Panc1 (cell line): ENCODE results near the gene TARP.

ENCODE experiments used
- ATAC-seq: fragments of 200-7000 bp; cut with Tn5 transposase; 2 replicates; pipeline ENCODE4 v1.9.1; 2020; ENCODE audit warnings: mild to moderate bottlenecking, moderate library complexity
- BruUV-seq: library from RNA; stranded (reverse); fragments of 400-500 nt; replicated peaks from 2 replicates; lab custom pipeline; 2021; lab: Mats Ljungman, UMichigan
- CTCF ChIA-PET: fragments of 300-600 bp; sonication (Branson Sonifier 250); formaldehyde crosslinking; loops from one replicate; lab custom pipeline; 2022; ENCODE audit warnings: antibody characterized with exemption; lab: Charles Lee
- POLR2A ChIA-PET: fragments of 300-600 bp; sonication (Branson Sonifier 250); formaldehyde crosslinking; loops from one replicate; lab custom pipeline; 2022; ENCODE audit warnings: antibody characterized with exemption; lab: Charles Lee
- DNase-seq: peaks from one replicate; pipeline ENCODE4 v3.0.0-alpha.2; 2010; ENCODE audit warnings: low read depth, low spot score
- H3K27ac ChIP-seq: 2 replicates; pipeline ENCODE4 v1.5.1; 2011; ENCODE audit warnings: mild to moderate bottlenecking, low read length, inconsistent platforms
- H3K27me3 ChIP-seq: fragments of 200-500 bp; sonication (Bioruptor generic); 2 replicates; pipeline ENCODE4 v1.6.0; 2014; ENCODE audit warnings: low read length, inconsistent platforms; ENCODE audit not compliant: control insufficient read depth, insufficient read depth
- H3K36me3 ChIP-seq: fragments of 200-500 bp; sonication (Bioruptor generic); 2 replicates; pipeline ENCODE4 v1.5.1; 2014; ENCODE audit warnings: inconsistent platforms, mild to moderate bottlenecking, low read length, moderate library complexity; ENCODE audit not compliant: control insufficient read depth, insufficient read depth
- H3K4me1 ChIP-seq: 2 replicates; pipeline ENCODE4 v1.5.1; 2011; ENCODE audit warnings: inconsistent platforms, mild to moderate bottlenecking, low read length, moderate library complexity; ENCODE audit not compliant: control insufficient read depth, insufficient read depth
- H3K4me3 ChIP-seq, 2 experiments: 2 replicates each; pipeline ENCODE4 v1.5.1; 2011 to 2012; ENCODE audit warnings: low read depth in 2 of 2, low read length in 2 of 2, mild to moderate bottlenecking in 2 of 2, inconsistent platforms in 1 of 2, moderate library complexity in 1 of 2
- H3K9me3 ChIP-seq: fragments of 200-500 bp; sonication (Bioruptor generic); 2 replicates; pipeline ENCODE4 v1.5.1; 2014; ENCODE audit warnings: low read depth, mild to moderate bottlenecking, inconsistent platforms, low read length, moderate library complexity; ENCODE audit not compliant: control insufficient read depth, insufficient read depth
- POLR2AphosphoS5 ChIP-seq: IDR thresholded peaks from 2 replicates; pipeline ENCODE4 v1.6.1; 2012; ENCODE audit warnings: mild to moderate bottlenecking, low read depth, low read length, moderate library complexity
- SIN3A ChIP-seq: IDR thresholded peaks from 2 replicates; pipeline ENCODE4 v1.6.1; 2012; ENCODE audit warnings: low read depth, mild to moderate bottlenecking, low read length, moderate library complexity, borderline replicate concordance; ENCODE audit not compliant: insufficient read depth
- TCF7L2 ChIP-seq: IDR thresholded peaks from 2 replicates; pipeline ENCODE4 v1.6.1; 2011; ENCODE audit warnings: mild to moderate bottlenecking, low read depth, low read length, inconsistent platforms
- in situ Hi-C: cut with HindIII; loops from 2 replicates; pipeline ENCODE4 v1.10.0; 2016; ENCODE audit warnings: low sequenced_read_pairs, low pct_unique_long_range_greater_than_20kb
- intact Hi-C: fragments of 100-400 bp; cut with micrococcal nuclease; formaldehyde crosslinking; loops from one replicate; pipeline ENCODE4 v1.10.0; 2022; ENCODE audit not compliant: unreplicated experiment
- TF ChIP-seq, protein P1 (sequence below): fragments of 450-650 bp; IDR thresholded peaks from 2 replicates; pipeline ENCODE4 v1.5.1; 2017; ENCODE audit warnings: mild to moderate bottlenecking
- TF ChIP-seq, protein P2 (sequence below), 2 experiments: IDR thresholded peaks; 2 replicates each; pipeline ENCODE4 v1.6.1; 2011 to 2012; ENCODE audit warnings: low read depth in 2 of 2, control low read depth in 1 of 2, low read length in 1 of 2, mild to moderate bottlenecking in 1 of 2, moderate library complexity in 1 of 2; ENCODE audit not compliant: insufficient read depth in 1 of 2

TARP gene

DNA sequence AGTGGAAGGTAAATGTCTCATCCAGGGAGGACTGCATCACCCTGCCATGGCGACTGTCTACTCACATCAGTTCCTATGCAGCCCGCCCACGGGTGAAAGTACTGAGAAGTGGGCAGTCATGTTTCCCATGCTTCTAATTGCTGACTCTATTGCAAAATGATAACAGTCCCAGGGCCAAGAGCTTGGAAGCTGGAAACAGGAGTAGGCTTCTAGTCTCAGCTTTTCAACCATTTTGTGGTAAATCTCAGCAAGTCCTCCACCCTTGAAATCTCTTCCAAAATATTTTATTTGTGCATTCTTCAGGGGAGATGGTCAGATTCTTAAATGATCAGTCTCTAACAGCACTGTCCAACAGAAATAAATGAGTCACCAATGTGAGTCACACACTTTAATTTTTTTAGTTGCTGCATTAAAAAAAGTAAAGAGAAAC, 48.1 kb upstream of the TARP start:
- Histone ChIP-seq H3K27ac (no peak overlapping the region), H3K4me3 (no peak overlapping the region), H3K36me3 (no peaks in the 10 kb centered on the region), H3K27me3 (peaks cover 8% of the 10 kb centered on the region), H3K4me1 (no peaks in the 10 kb centered on the region), H3K9me3 (no peaks in the 10 kb centered on the region)
- ChIA-PET CTCF (no interaction called here), POLR2A (no interaction called here)
- TF ChIP-seq, protein P1, sequence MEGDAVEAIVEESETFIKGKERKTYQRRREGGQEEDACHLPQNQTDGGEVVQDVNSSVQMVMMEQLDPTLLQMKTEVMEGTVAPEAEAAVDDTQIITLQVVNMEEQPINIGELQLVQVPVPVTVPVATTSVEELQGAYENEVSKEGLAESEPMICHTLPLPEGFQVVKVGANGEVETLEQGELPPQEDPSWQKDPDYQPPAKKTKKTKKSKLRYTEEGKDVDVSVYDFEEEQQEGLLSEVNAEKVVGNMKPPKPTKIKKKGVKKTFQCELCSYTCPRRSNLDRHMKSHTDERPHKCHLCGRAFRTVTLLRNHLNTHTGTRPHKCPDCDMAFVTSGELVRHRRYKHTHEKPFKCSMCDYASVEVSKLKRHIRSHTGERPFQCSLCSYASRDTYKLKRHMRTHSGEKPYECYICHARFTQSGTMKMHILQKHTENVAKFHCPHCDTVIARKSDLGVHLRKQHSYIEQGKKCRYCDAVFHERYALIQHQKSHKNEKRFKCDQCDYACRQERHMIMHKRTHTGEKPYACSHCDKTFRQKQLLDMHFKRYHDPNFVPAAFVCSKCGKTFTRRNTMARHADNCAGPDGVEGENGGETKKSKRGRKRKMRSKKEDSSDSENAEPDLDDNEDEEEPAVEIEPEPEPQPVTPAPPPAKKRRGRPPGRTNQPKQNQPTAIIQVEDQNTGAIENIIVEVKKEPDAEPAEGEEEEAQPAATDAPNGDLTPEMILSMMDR = no peak
- TF ChIP-seq, protein P2, sequence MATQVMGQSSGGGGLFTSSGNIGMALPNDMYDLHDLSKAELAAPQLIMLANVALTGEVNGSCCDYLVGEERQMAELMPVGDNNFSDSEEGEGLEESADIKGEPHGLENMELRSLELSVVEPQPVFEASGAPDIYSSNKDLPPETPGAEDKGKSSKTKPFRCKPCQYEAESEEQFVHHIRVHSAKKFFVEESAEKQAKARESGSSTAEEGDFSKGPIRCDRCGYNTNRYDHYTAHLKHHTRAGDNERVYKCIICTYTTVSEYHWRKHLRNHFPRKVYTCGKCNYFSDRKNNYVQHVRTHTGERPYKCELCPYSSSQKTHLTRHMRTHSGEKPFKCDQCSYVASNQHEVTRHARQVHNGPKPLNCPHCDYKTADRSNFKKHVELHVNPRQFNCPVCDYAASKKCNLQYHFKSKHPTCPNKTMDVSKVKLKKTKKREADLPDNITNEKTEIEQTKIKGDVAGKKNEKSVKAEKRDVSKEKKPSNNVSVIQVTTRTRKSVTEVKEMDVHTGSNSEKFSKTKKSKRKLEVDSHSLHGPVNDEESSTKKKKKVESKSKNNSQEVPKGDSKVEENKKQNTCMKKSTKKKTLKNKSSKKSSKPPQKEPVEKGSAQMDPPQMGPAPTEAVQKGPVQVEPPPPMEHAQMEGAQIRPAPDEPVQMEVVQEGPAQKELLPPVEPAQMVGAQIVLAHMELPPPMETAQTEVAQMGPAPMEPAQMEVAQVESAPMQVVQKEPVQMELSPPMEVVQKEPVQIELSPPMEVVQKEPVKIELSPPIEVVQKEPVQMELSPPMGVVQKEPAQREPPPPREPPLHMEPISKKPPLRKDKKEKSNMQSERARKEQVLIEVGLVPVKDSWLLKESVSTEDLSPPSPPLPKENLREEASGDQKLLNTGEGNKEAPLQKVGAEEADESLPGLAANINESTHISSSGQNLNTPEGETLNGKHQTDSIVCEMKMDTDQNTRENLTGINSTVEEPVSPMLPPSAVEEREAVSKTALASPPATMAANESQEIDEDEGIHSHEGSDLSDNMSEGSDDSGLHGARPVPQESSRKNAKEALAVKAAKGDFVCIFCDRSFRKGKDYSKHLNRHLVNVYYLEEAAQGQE (IDR thresholded peaks at IDR 0.05; ENCODE audit: insufficient read depth in 1 of 2, low read depth in 2 of 2, low read length in 1 of 2) = no peak
- TF ChIP-seq SIN3A (no peak), POLR2AphosphoS5 (no peak), TCF7L2 (no peak)
- DNase-seq = no peak
- ATAC-seq = no peak
- in situ Hi-C loops (no loop called here), intact Hi-C loops (no loop called here)
- BruUV-seq = no TSS peak

DNA sequence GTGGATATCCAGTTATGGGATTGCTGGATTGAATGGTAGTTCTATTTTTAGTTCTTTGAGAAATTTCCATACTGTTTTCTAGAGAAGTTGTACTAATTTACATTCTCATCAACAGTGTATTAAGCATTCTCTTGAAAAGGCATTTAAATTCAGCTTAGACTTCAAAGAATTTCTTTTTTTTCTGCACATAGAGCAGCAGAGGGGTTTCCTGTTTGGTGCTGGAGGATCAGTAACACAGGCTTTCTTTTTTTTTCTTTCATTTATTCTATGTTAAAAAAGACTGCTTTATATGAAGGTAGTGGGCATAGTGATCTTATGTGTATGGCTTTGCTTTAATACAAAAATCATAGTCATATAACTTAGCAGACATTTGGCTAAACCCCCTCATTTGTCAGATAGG, 47.6 kb upstream of the TARP start:
- intact Hi-C loops (no loop called here), in situ Hi-C loops (no loop called here)
- BruUV-seq = no TSS peak
- DNase-seq = no peak
- H3K27me3 ChIP-seq = peaks cover 5% of the 10 kb centered on the region
- no peaks in the 10 kb centered on the region for H3K36me3 ChIP-seq
- H3K27ac ChIP-seq = no peak overlapping the region
- TF ChIP-seq SIN3A (no peak), POLR2AphosphoS5 (no peak), TCF7L2 (no peak)
- TF ChIP-seq, protein P2 (IDR thresholded peaks at IDR 0.05; ENCODE audit: insufficient read depth in 1 of 2, low read depth in 2 of 2, low read length in 1 of 2) = no peak
- TF ChIP-seq, protein P1 = no peak
- H3K4me3 ChIP-seq = no peak overlapping the region
- no peaks in the 10 kb centered on the region for H3K4me1 ChIP-seq
- POLR2A ChIA-PET = interaction anchor here (0.7 kb wide), 1 partner anchor 14 kb away, joined by 4 read pairs; no protein-coding TSS in a partner anchor
- H3K9me3 ChIP-seq = no peaks in the 10 kb centered on the region
- CTCF ChIA-PET = no interaction called here
- ATAC-seq = no peak
